ENCODE data around the gene MAST4. TPM values are rescaled to one million over a fixed set of nuclear protein-coding genes. Genes with fewer than 3 reads are reported as not detected.

The MAST4 gene
- total and polyA plus RNA-seq, 2 donors from 2014 or later: 27.3 to 31.4 TPM

GRCh38 chr5:67165526-67166459 lies 569.6 kb downstream of the MAST4 start:
- peak; percentile 62 for TF ChIP-seq CTCF (IDR thresholded peaks at IDR 0.05; ENCODE audit: borderline replicate concordance, extremely low read depth, insufficient read depth)
- no peaks in the 10 kb centered on the region for H3K9me3 ChIP-seq (ENCODE audit: control insufficient read depth in 2 of 3, insufficient read depth in 1 of 3, low read length in 3 of 3)
- H3K4me1 ChIP-seq (ENCODE audit: control insufficient read depth in 2 of 3, insufficient read depth in 2 of 3, low read depth in 1 of 3, low read length in 3 of 3): no peaks in the 10 kb centered on the region
- FAIRE-seq (no peak), DNase-seq (peak; percentile 88 to 96 (median 94))
- H3K27me3 ChIP-seq (ENCODE audit: control insufficient read depth, insufficient read depth, low read length): no peaks in the 10 kb centered on the region
- peak overlapping the region in 1 of 3 donors; percentile 8 for H3K4me3 ChIP-seq (ENCODE audit: low read length in 3 of 3)
- peak overlapping the region in 1 of 2 donors; percentile 6 for H3K27ac ChIP-seq (ENCODE audit: low read depth in 2 of 2, low read length in 2 of 2)
- H3K9ac ChIP-seq (ENCODE audit: low read length in 3 of 3): no peak overlapping the region
- intact Hi-C loops (cut with DNase I): loop anchor here (10.0 kb wide), 1 partner anchor 49 kb away; no protein-coding TSS in a partner anchor
- H3K36me3 ChIP-seq (ENCODE audit: control insufficient read depth in 2 of 3, insufficient read depth in 3 of 3, low read length in 3 of 3): peaks cover 0 to 42% (median 12%) of the 10 kb centered on the region in 3 donors

DNA sequence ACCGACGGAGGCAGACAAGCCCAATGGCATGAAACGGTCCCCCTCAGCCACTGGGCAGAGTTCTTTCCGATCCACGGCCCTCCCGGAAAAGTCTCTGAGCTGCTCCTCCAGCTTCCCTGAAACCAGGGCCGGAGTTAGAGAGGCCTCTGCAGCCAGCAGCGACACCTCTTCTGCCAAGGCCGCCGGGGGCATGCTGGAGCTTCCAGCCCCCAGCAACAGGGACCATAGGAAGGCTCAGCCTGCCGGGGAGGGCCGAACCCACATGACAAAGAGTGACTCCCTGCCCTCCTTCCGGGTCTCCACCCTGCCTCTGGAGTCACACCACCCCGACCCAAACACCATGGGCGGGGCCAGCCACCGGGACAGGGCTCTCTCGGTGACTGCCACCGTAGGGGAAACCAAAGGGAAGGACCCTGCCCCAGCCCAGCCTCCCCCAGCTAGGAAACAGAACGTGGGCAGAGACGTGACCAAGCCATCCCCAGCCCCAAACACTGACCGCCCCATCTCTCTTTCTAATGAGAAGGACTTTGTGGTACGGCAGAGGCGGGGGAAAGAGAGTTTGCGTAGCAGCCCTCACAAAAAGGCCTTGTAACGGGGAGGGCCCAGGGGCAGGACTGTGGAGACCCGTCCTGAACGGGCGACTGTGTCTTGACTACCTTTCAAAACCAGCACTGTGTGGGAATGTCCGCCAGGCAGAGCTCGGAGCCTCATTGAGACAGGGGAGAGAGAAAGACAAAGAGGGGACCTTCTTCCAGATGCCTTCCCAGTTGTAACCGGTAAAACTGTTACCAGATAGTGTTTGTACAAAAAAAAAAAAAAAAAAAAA lies 570.5 kb downstream of the MAST4 start:
- no peak for TF ChIP-seq CTCF (IDR thresholded peaks at IDR 0.05; ENCODE audit: borderline replicate concordance, extremely low read depth, insufficient read depth)
- FAIRE-seq (no peak), DNase-seq (peak in 1 of 5 donors; percentile 89)
- Histone ChIP-seq H3K9ac (ENCODE audit: low read length in 3 of 3) (no peak overlapping the region), H3K36me3 (ENCODE audit: control insufficient read depth in 2 of 3, insufficient read depth in 3 of 3, low read length in 3 of 3) (peaks cover 0 to 41% (median 13%) of the 10 kb centered on the region in 3 donors), H3K27ac (ENCODE audit: low read depth in 2 of 2, low read length in 2 of 2) (peak overlapping the region in 1 of 2 donors; percentile 67), H3K4me1 (ENCODE audit: control insufficient read depth in 2 of 3, insufficient read depth in 2 of 3, low read depth in 1 of 3, low read length in 3 of 3) (no peaks in the 10 kb centered on the region), H3K4me3 (ENCODE audit: low read length in 3 of 3) (peak overlapping the region in 1 of 3 donors; percentile 8), H3K27me3 (ENCODE audit: control insufficient read depth, insufficient read depth, low read length) (no peaks in the 10 kb centered on the region), H3K9me3 (ENCODE audit: control insufficient read depth in 2 of 3, insufficient read depth in 1 of 3, low read length in 3 of 3) (no peaks in the 10 kb centered on the region)
- intact Hi-C loops (cut with DNase I): loop anchor here (10.0 kb wide), 1 partner anchor 48 kb away; no protein-coding TSS in a partner anchor

DNA sequence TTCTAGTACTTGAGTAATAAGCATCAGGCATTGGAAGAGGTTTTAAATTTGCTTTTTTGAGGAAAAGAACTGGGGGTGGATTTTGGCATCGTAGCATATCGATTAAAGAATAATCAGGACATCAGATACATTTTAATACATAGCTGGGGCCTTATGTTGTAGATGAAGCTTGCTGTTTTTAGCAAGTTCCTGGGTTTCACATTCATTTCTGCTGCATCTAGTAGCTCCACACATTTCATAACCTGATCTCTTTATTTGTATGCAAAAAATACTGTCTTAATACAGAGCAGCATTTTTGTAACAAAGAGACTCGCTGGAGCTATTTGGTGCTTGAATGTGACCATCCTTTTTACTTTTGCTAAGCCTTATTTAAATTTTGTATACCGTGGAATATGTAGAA lies 571.9 kb downstream of the MAST4 start:
- Histone ChIP-seq H3K9ac (ENCODE audit: low read length in 3 of 3) (no peak overlapping the region), H3K27me3 (ENCODE audit: control insufficient read depth, insufficient read depth, low read length) (no peaks in the 10 kb centered on the region), H3K9me3 (ENCODE audit: control insufficient read depth in 2 of 3, insufficient read depth in 1 of 3, low read length in 3 of 3) (no peaks in the 10 kb centered on the region), H3K4me1 (ENCODE audit: control insufficient read depth in 2 of 3, insufficient read depth in 2 of 3, low read depth in 1 of 3, low read length in 3 of 3) (no peaks in the 10 kb centered on the region), H3K27ac (ENCODE audit: low read depth in 2 of 2, low read length in 2 of 2) (no peak overlapping the region), H3K4me3 (ENCODE audit: low read length in 3 of 3) (no peak overlapping the region), H3K36me3 (ENCODE audit: control insufficient read depth in 2 of 3, insufficient read depth in 3 of 3, low read length in 3 of 3) (peaks cover 0 to 30% (median 10%) of the 10 kb centered on the region in 3 donors)
- intact Hi-C loops (cut with DNase I): loop anchor here (10.0 kb wide), 1 partner anchor 47 kb away; no protein-coding TSS in a partner anchor
- no peak for DNase-seq
- no peak for TF ChIP-seq CTCF (IDR thresholded peaks at IDR 0.05; ENCODE audit: borderline replicate concordance, extremely low read depth, insufficient read depth)
- no peak for FAIRE-seq
